ENCODE measurements around the gene GNAL.

Gene GNAL

DNA sequence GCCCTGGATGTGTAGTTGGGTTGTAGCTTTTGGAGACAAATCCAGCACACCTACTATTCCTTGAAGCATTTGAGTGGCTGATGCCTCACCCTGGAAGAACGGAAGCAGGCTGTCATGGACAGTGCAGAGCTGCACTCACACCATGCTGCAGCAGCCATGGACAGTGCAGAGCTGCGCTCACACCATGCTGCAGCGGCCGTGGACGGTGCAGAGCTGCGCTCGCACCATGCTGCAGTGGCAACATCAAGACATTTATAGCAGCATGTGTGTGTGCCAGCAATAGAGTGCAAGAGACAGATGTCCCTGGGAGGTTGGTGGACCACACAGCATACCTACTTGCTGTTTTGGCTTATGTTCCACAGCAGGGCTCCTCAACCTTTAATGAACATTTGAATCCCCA, 30.6 kb downstream of the GNAL start:
- no peak overlapping the region for H3K4me3 Mint-ChIP-seq
- H3K9me3 Mint-ChIP-seq: no peaks in the 10 kb centered on the region
- intact Hi-C loops (cut with micrococcal nuclease): no loop called here
- H3K27ac Mint-ChIP-seq: no peak overlapping the region
- H3K4me1 Mint-ChIP-seq (ENCODE audit: low read depth): no peaks in the 10 kb centered on the region
- peaks cover 6% of the 10 kb centered on the region for H3K27me3 Mint-ChIP-seq
- H3K36me3 Mint-ChIP-seq (ENCODE audit: low read depth): no peaks in the 10 kb centered on the region

DNA sequence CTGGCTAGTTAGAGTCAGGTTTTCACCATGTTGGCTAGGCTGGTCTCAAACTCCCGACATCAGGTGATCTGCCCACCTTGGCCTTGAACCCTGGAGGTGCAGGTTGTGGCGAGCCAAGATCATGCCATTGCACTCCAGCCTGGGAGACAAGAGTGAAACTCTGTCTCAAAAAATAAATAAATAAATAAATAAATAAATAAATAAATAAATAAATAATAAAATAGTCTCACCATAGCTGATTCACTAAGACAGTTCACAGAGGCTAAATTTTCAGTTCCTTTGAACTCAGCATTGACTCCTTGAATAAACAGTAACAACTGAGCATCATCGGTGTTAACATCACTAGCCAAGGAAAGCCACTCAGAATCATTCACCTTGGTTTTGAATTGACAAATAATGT, 32.7 kb downstream of the GNAL start:
- Mint-ChIP-seq H3K27me3 (peaks cover 1% of the 10 kb centered on the region), H3K4me3 (no peak overlapping the region), H3K36me3 (ENCODE audit: low read depth) (no peaks in the 10 kb centered on the region), H3K9me3 (no peaks in the 10 kb centered on the region), H3K27ac (no peak overlapping the region), H3K4me1 (ENCODE audit: low read depth) (peaks cover 7% of the 10 kb centered on the region)
- intact Hi-C loops (cut with micrococcal nuclease): no loop called here

DNA sequence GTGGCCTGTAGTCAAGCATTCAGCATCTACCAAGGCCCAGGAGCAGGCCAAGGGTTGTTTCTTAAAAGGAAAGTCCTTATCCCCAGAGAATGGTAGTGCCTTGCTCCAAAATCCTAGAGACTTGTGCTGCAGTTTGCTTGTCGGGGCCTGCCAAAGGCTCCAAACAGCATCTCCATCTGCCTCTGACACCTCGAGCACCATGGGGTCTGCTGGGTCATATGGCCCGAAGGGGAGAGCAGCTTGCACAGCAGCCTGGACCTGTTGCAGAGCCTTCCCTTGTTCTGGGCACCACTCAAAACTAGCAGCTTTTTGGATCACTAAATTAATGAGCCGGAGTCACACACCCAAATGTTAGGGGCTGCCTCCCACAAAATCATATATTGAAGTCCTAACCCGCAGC, 35.7 kb downstream of the GNAL start:
- Mint-ChIP-seq H3K27ac (no peak overlapping the region), H3K27me3 (peaks cover 12% of the 10 kb centered on the region), H3K9me3 (no peaks in the 10 kb centered on the region), H3K36me3 (ENCODE audit: low read depth) (no peaks in the 10 kb centered on the region), H3K4me1 (ENCODE audit: low read depth) (peaks cover 7% of the 10 kb centered on the region), H3K4me3 (no peak overlapping the region)
- intact Hi-C loops (cut with micrococcal nuclease): no loop called here

DNA sequence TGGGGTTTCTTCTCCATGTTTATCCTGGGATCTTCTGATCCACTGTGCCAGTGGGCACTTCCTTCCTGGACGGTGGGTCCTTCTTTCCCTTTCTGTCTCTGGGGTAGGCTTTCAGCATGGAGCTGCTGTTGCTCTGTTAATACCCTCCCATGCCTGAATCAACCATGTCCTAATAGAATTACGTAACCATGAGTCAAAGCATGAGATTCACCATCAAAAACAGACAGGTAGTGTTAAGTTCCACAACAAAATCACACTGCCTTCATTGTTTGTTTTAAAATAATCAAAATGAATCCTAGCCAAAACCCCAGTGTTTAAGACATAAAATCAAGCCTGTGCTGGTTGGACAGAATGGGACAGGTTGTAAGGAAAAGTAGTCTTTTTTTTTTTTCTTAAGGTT, 37.5 kb downstream of the GNAL start:
- intact Hi-C loops (cut with micrococcal nuclease): no loop called here
- Mint-ChIP-seq H3K9me3 (no peaks in the 10 kb centered on the region), H3K4me1 (ENCODE audit: low read depth) (peaks cover 7% of the 10 kb centered on the region), H3K36me3 (ENCODE audit: low read depth) (no peaks in the 10 kb centered on the region), H3K4me3 (no peak overlapping the region), H3K27me3 (peaks cover 18% of the 10 kb centered on the region), H3K27ac (no peak overlapping the region)

DNA sequence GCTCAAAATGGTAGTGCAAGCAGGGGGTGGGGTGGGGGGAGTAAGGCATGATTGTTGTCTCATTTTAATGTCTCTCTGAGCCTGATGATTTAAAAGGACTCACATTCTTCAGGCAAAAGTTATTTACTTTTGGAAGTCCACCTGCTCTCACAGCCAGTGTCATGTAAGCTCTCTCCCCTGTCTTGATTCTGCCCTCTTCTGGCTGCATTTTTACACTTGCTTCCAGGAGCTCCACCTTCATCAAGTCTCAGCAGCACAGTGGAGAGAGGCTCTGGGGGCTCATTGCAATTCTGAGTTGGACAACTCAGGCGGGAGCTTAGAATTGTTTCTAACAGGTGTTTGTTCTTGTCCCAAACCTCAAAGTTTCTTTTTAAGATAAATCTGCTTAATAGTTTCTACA, 39.2 kb downstream of the GNAL start:
- Mint-ChIP-seq H3K36me3 (ENCODE audit: low read depth) (no peaks in the 10 kb centered on the region), H3K27me3 (peaks cover 27% of the 10 kb centered on the region), H3K4me3 (no peak overlapping the region), H3K9me3 (no peaks in the 10 kb centered on the region), H3K4me1 (ENCODE audit: low read depth) (peaks cover 7% of the 10 kb centered on the region), H3K27ac (no peak overlapping the region)
- intact Hi-C loops (cut with micrococcal nuclease): no loop called here

DNA sequence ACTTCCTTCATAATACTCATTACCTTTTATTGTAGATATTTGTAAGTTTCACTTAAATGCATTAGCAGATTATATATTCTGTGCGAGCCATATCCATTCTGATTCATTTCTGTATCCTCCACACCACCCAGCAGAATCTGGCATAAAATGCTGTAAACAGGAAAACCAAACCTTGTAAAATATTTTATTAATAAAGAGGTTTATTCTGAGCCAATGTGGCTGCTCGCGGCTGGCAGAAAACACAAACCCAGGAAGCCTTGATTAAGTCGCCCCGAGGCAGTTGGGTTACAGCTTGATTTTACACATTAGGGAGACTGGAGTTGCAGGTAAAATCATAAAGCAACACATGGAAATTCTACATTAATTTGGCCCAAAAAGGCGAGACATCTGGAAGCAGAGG, 40.5 kb downstream of the GNAL start:
- Mint-ChIP-seq H3K27me3 (peaks cover 34% of the 10 kb centered on the region), H3K27ac (no peak overlapping the region), H3K4me1 (ENCODE audit: low read depth) (peaks cover 7% of the 10 kb centered on the region)

DNA sequence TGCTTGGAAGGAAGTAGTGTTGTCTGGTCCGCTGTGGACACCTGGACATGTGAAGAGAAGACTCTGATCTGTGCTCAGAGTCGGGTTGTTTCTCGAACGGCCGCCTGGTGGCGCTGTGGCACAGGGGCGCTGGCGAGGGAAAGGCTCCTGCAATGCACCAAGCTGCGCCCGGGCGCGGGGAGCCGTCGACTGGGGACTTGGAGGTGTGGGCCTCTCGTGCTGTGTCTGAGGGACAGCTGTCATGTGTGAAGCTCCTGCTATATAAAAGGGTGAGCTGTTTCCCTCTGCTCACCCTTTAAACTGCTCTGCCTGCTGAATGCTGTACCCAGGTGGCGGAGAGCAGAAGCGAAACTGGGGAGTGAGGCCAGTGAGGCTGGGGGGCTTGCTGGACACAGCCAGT, 44.0 kb downstream of the GNAL start:
- H3K27ac Mint-ChIP-seq: no peak overlapping the region
- peaks cover 45% of the 10 kb centered on the region for H3K27me3 Mint-ChIP-seq
- H3K4me3 Mint-ChIP-seq: peak overlapping the region; percentile 61
- no peaks in the 10 kb centered on the region for H3K36me3 Mint-ChIP-seq (ENCODE audit: low read depth)
- no peaks in the 10 kb centered on the region for H3K4me1 Mint-ChIP-seq (ENCODE audit: low read depth)
- no peaks in the 10 kb centered on the region for H3K9me3 Mint-ChIP-seq
- intact Hi-C loops (cut with micrococcal nuclease): loop anchor here (1.0 to 2.0 kb wide), 2 partner anchors 206 to 262 kb away; no protein-coding TSS in a partner anchor

More for the DNA sequence above, 40.5 kb downstream of the GNAL start:
- no peaks in the 10 kb centered on the region for H3K9me3 Mint-ChIP-seq
- no peak overlapping the region for H3K4me3 Mint-ChIP-seq
- intact Hi-C loops (cut with micrococcal nuclease): no loop called here
- H3K36me3 Mint-ChIP-seq (ENCODE audit: low read depth): no peaks in the 10 kb centered on the region

DNA sequence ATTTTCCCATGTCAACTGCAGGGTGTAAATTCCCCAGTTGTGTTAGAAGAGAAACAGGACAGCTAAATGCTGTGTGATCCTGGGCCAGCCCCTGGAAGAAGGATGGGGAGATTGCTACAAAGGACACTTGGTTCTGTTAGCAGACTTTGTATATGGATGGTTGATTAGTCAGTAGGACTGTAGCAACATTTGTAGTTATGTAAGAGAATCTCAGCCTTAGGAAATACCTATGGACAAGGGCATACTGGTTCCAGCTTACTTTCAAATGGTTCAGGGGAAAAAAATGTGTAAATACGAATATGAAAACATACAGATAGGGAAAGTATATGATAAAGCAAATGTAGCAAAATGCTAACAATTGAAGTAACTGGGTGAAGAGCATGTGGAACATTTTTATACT, 47.6 kb downstream of the GNAL start:
- H3K4me3 Mint-ChIP-seq: no peak overlapping the region
- H3K27me3 Mint-ChIP-seq: peaks cover 36% of the 10 kb centered on the region
- H3K9me3 Mint-ChIP-seq: no peaks in the 10 kb centered on the region
- H3K36me3 Mint-ChIP-seq (ENCODE audit: low read depth): no peaks in the 10 kb centered on the region
- H3K27ac Mint-ChIP-seq: no peak overlapping the region
- intact Hi-C loops (cut with micrococcal nuclease): no loop called here
- H3K4me1 Mint-ChIP-seq (ENCODE audit: low read depth): no peaks in the 10 kb centered on the region

DNA sequence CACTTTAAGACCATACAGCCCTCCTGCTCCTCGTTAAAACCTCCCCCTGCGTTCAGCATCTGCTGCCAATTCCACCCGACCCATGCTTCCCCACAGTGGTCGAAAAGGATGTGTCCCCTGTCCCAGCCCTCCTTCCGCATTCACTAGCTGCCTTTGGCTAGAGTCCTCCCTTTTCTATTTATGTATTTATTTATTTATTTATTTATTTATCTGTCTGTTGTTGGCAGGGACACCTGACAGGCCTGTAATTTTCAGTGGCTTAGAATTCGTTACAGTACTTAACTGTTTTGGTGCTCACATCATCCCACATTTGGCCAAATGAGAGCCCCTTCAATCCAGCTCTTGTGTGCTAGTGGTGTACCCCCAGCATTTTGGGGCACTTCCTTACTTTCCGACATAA, 50.8 kb downstream of the GNAL start:
- intact Hi-C loops (cut with micrococcal nuclease): no loop called here
- no peak overlapping the region for H3K4me3 Mint-ChIP-seq
- H3K36me3 Mint-ChIP-seq (ENCODE audit: low read depth): no peaks in the 10 kb centered on the region

DNA sequence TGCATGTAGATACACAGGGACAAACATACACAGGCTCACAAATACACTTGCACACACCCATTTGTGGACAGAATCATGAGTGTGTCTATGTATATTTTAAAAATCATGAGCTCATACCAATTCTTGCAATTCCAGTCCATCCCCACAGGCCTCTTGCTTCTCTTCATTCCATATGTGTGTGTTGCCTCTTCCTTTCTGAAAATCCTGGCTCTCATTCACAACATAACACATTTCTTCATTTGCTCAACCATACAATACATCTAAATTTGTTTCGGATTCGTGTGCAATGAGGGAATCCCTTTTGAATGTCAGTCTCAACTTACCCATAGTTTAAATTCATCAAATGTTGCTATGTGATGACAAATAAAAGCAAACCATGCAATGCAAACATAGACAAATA, 51.4 kb downstream of the GNAL start:
- intact Hi-C loops (cut with micrococcal nuclease): no loop called here
- Mint-ChIP-seq H3K27ac (no peak overlapping the region), H3K9me3 (no peaks in the 10 kb centered on the region), H3K4me3 (no peak overlapping the region), H3K4me1 (ENCODE audit: low read depth) (no peaks in the 10 kb centered on the region), H3K36me3 (ENCODE audit: low read depth) (no peaks in the 10 kb centered on the region), H3K27me3 (peaks cover 33% of the 10 kb centered on the region)

More for the DNA sequence above, 50.8 kb downstream of the GNAL start:
- H3K9me3 Mint-ChIP-seq: no peaks in the 10 kb centered on the region
- H3K27ac Mint-ChIP-seq: no peak overlapping the region
- peaks cover 36% of the 10 kb centered on the region for H3K27me3 Mint-ChIP-seq
- no peaks in the 10 kb centered on the region for H3K4me1 Mint-ChIP-seq (ENCODE audit: low read depth)

DNA sequence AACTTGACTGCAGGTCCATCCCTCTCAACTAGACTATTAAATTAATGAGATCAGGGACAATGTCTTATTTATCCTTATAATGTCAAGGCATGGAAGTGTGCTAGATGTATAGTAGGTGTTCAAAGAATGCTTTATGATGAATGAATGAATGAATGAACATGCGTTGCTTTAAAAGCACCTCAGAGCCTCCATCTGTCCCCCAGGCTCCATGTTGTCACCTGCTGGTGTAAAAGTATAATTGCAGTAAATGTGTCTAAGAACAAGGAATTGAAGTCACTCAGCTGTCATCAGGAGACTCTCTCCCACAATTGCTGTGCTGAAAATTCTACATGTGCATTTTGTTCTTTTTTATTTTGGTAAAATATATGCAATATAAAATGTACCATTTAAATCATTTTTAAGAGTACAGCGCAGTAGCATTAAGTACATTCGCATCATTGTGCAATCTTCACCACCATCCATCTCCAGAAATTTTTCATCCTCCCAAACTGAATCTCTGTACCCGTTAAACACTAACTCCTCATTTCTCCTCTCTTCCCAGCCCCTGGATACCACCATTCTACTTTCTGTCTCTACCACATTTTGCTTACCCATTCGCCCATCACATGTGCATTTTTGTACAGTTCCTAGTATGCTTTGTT, 52.6 kb downstream of the GNAL start:
- H3K36me3 Mint-ChIP-seq (ENCODE audit: low read depth): no peaks in the 10 kb centered on the region
- peaks cover 39% of the 10 kb centered on the region for H3K27me3 Mint-ChIP-seq
- no peaks in the 10 kb centered on the region for H3K4me1 Mint-ChIP-seq (ENCODE audit: low read depth)
- no peak overlapping the region for H3K27ac Mint-ChIP-seq
- intact Hi-C loops (cut with micrococcal nuclease): no loop called here
- no peaks in the 10 kb centered on the region for H3K9me3 Mint-ChIP-seq
- H3K4me3 Mint-ChIP-seq: no peak overlapping the region

DNA sequence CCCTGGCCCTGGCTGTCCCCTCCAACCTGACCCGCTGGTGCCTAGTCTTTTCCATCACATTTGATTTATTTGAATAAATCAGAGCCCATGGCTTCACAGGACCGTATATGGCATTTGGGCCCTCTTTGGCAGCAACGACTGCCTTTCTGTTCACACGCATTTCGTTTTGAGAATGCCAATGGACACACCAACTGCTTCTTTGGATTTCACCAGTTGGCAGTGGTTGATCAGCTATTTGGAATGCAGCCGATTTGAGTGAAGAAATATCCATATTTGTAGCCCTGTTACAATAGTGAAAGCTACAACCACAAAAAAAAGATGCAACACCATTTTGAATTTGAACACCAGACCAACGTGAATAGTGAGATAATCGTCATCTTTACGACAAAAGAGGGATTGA, 56.5 kb downstream of the GNAL start:
- intact Hi-C loops (cut with micrococcal nuclease): no loop called here
- no peaks in the 10 kb centered on the region for H3K36me3 Mint-ChIP-seq (ENCODE audit: low read depth)
- peaks cover 48% of the 10 kb centered on the region for H3K27me3 Mint-ChIP-seq
- no peaks in the 10 kb centered on the region for H3K9me3 Mint-ChIP-seq
- H3K4me1 Mint-ChIP-seq (ENCODE audit: low read depth): no peaks in the 10 kb centered on the region
- H3K4me3 Mint-ChIP-seq: no peak overlapping the region
- no peak overlapping the region for H3K27ac Mint-ChIP-seq

DNA sequence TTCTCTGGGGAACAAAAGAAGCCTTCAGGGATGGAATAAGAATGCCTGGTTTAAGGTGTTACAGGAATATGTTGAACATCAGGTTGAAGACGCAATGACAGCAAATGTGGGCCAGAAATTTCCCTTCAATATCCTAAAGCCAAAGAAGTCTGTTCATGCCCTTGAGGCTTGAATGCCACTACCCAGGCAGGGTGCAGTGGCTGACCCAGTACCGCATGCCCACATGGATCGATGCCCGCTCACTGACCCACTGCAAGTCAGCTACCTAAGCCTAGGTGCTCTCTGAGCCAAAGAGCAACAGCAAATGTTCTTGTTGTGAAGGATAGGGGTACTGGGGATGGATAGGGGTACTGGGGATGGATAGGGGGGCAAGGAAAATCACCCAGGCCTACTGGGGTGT, 58.2 kb downstream of the GNAL start:
- Mint-ChIP-seq H3K4me1 (ENCODE audit: low read depth) (peaks cover 4% of the 10 kb centered on the region), H3K27me3 (peaks cover 62% of the 10 kb centered on the region), H3K27ac (no peak overlapping the region), H3K36me3 (ENCODE audit: low read depth) (no peaks in the 10 kb centered on the region), H3K4me3 (no peak overlapping the region), H3K9me3 (no peaks in the 10 kb centered on the region)
- intact Hi-C loops (cut with micrococcal nuclease): no loop called here

DNA sequence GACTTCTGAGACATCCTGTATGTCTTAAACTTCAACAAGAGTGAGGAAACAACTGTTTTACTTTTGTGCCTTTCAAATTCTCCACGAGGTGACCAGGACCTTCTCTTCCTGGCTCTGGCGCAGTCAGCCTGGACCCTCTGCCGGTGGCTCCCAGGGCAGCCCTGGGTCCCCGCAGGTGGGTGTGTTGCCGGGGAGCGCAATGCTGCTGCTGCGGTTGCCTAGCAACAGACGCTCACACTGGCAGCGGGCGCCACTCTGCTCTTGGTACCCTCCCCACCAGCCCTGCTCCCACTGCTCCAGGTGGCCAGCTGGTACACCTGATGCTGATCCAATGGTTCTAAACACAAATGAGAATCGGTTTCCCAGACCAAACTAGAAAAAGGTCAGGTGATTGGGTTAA, 58.7 kb downstream of the GNAL start:
- peaks cover 6% of the 10 kb centered on the region for H3K4me1 Mint-ChIP-seq (ENCODE audit: low read depth)
- intact Hi-C loops (cut with micrococcal nuclease): no loop called here

DNA sequence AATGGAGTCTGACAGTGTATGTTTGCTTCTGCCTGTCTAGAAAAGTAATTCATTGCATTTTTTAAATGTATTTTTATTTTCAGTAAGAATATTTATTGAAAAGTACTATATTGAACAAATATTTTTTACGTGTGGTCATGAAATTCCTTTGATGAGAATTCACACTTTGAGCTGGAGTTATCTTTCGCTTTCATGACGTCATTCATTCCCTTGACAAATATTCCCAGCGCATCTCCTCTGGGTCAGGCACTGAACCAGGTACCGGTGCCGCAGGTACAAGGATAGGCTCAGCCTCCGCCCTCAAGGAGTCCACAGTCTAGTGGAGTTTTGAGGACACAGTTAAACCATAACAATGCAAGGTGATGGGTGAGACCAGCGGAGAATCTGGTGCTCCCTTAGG, 60.2 kb downstream of the GNAL start:
- H3K27ac Mint-ChIP-seq: no peak overlapping the region
- intact Hi-C loops (cut with micrococcal nuclease): no loop called here
- no peak overlapping the region for H3K4me3 Mint-ChIP-seq
- peaks cover 6% of the 10 kb centered on the region for H3K4me1 Mint-ChIP-seq (ENCODE audit: low read depth)
- no peaks in the 10 kb centered on the region for H3K9me3 Mint-ChIP-seq
- peaks cover 60% of the 10 kb centered on the region for H3K27me3 Mint-ChIP-seq
- no peaks in the 10 kb centered on the region for H3K36me3 Mint-ChIP-seq (ENCODE audit: low read depth)

More for the DNA sequence above, 58.7 kb downstream of the GNAL start:
- Mint-ChIP-seq H3K36me3 (ENCODE audit: low read depth) (no peaks in the 10 kb centered on the region), H3K27ac (no peak overlapping the region), H3K4me3 (no peak overlapping the region), H3K27me3 (peaks cover 61% of the 10 kb centered on the region), H3K9me3 (no peaks in the 10 kb centered on the region)

Data from dendritic cell treated with granulocyte-macrophage colony-stimulating factor and Interleukin-4, amounts not matched to agents 40 ng/mL and 50 ng/mL, for 4 days (primary cell).